ENCODE measurements around the gene DBR1. TPM values are rescaled to one million over a fixed set of nuclear protein-coding genes. Genes with fewer than 3 reads are reported as not detected.

DBR1 gene
- total RNA-seq, 1 donor from 2014 or later: 2.0 TPM

GRCh38 chr3:138219255-138219654 is 44.5 kb upstream of the DBR1 start:
- no peak overlapping the region for H3K27ac ChIP-seq
- H3K4me3 ChIP-seq: no peak overlapping the region
- intact Hi-C loops (cut with DNase I): no loop called here
- DNase-seq (ENCODE audit: low spot score in 2 of 2): no peak
- no peaks in the 10 kb centered on the region for H3K4me1 ChIP-seq
- peaks cover 13 to 18% of the 10 kb centered on the region in 2 donors for H3K36me3 ChIP-seq
- TF ChIP-seq, protein P1, sequence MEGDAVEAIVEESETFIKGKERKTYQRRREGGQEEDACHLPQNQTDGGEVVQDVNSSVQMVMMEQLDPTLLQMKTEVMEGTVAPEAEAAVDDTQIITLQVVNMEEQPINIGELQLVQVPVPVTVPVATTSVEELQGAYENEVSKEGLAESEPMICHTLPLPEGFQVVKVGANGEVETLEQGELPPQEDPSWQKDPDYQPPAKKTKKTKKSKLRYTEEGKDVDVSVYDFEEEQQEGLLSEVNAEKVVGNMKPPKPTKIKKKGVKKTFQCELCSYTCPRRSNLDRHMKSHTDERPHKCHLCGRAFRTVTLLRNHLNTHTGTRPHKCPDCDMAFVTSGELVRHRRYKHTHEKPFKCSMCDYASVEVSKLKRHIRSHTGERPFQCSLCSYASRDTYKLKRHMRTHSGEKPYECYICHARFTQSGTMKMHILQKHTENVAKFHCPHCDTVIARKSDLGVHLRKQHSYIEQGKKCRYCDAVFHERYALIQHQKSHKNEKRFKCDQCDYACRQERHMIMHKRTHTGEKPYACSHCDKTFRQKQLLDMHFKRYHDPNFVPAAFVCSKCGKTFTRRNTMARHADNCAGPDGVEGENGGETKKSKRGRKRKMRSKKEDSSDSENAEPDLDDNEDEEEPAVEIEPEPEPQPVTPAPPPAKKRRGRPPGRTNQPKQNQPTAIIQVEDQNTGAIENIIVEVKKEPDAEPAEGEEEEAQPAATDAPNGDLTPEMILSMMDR (IDR thresholded peaks at IDR 0.05): no peak
- no peaks in the 10 kb centered on the region for H3K9me3 ChIP-seq
- no peaks in the 10 kb centered on the region for H3K27me3 ChIP-seq

- TF ChIP-seq, protein P1 (IDR thresholded peaks at IDR 0.05): no peak
Observed at GRCh38 chr3:138213398-138214085, 38.8 kb upstream of the DBR1 start.

DNA sequence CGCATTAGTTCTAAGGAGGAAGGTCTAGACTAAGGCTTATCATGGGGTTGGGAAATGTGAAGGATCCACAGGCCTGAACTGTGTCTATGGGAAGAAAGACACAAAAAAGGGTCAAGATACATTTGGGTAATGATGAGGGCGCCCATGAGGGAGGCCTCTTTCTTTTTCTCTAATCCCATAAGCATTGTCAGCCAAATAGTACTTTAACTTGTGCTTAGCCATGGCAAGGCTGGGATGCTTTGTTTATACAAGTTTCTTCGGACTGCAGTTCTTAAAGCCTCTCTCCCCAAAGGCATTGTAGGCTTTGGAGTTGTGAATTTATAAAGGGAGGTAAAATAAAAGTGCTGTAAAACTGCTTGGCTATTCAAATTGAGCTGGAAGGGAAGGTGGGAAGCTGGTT is 35.8 kb upstream of the DBR1 start:
- Histone ChIP-seq H3K27me3 (no peaks in the 10 kb centered on the region), H3K27ac (no peak overlapping the region), H3K4me3 (no peak overlapping the region), H3K4me1 (no peaks in the 10 kb centered on the region), H3K9me3 (no peaks in the 10 kb centered on the region), H3K36me3 (peaks cover 3 to 4% of the 10 kb centered on the region in 2 donors)
- TF ChIP-seq, protein P1 (IDR thresholded peaks at IDR 0.05): no peak
- no peak for DNase-seq (ENCODE audit: low spot score in 2 of 2)
- intact Hi-C loops (cut with DNase I): no loop called here

More at GRCh38 chr3:138213398-138214085, 38.8 kb upstream of the DBR1 start:
- no peaks in the 10 kb centered on the region for H3K9me3 ChIP-seq
- peaks cover 0 to 2% of the 10 kb centered on the region in 2 donors for H3K36me3 ChIP-seq
- no peak overlapping the region for H3K4me3 ChIP-seq
- DNase-seq (ENCODE audit: low spot score in 2 of 2): no peak
- H3K27ac ChIP-seq: no peak overlapping the region
- no peaks in the 10 kb centered on the region for H3K27me3 ChIP-seq
- intact Hi-C loops (cut with DNase I): no loop called here
- no peaks in the 10 kb centered on the region for H3K4me1 ChIP-seq

DNA sequence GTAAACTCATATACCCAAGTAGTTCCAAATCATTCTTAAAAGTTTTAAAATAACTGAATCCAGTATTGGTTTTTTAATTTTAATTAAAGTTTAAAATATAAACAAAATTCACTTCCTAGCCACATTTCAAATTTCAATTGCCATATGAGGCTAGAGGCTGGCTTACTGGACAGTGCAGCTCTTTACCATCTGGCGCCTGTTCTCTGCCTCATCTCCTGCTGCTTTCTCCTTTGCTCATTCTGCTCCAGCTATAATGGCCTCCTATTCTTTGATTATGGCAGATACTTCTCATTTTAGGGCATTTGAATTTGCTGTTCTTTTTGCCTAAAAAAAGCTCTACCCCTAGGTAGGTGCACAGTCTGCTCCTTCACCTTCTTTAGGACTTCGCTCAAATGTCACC is 31.5 kb upstream of the DBR1 start:
- H3K9me3 ChIP-seq: no peaks in the 10 kb centered on the region
- H3K4me3 ChIP-seq: no peak overlapping the region
- H3K27ac ChIP-seq: no peak overlapping the region
- no peak for DNase-seq (ENCODE audit: low spot score in 2 of 2)
- intact Hi-C loops (cut with DNase I): no loop called here
- H3K4me1 ChIP-seq: peaks cover 0 to 8% of the 10 kb centered on the region in 2 donors
- H3K27me3 ChIP-seq: no peaks in the 10 kb centered on the region
- TF ChIP-seq, protein P1 (IDR thresholded peaks at IDR 0.05): no peak
- peaks cover 3 to 4% of the 10 kb centered on the region in 2 donors for H3K36me3 ChIP-seq

- H3K27me3 ChIP-seq: no peaks in the 10 kb centered on the region
- H3K36me3 ChIP-seq: peaks cover 3 to 4% of the 10 kb centered on the region in 2 donors
- H3K9me3 ChIP-seq: no peaks in the 10 kb centered on the region
- no peak overlapping the region for H3K4me3 ChIP-seq
- DNase-seq (ENCODE audit: low spot score in 2 of 2): no peak
- intact Hi-C loops (cut with DNase I): no loop called here
- H3K4me1 ChIP-seq: peaks cover 0 to 8% of the 10 kb centered on the region in 2 donors
- TF ChIP-seq, protein P1 (IDR thresholded peaks at IDR 0.05): no peak
- no peak overlapping the region for H3K27ac ChIP-seq
Observed at GRCh38 chr3:138205527-138205926, 30.8 kb upstream of the DBR1 start.

Measured in ascending aorta (tissue), 2 donors.